OCI-M2 (cell line): Measurements from ENCODE around the gene MRPL51.

ENCODE experiments used
- DNase-seq: peaks from one replicate; lab custom pipeline; 2025; ENCODE audit not compliant: unreplicated experiment; lab: John Stamatoyannopoulos, UW

Gene MRPL51

DNA sequence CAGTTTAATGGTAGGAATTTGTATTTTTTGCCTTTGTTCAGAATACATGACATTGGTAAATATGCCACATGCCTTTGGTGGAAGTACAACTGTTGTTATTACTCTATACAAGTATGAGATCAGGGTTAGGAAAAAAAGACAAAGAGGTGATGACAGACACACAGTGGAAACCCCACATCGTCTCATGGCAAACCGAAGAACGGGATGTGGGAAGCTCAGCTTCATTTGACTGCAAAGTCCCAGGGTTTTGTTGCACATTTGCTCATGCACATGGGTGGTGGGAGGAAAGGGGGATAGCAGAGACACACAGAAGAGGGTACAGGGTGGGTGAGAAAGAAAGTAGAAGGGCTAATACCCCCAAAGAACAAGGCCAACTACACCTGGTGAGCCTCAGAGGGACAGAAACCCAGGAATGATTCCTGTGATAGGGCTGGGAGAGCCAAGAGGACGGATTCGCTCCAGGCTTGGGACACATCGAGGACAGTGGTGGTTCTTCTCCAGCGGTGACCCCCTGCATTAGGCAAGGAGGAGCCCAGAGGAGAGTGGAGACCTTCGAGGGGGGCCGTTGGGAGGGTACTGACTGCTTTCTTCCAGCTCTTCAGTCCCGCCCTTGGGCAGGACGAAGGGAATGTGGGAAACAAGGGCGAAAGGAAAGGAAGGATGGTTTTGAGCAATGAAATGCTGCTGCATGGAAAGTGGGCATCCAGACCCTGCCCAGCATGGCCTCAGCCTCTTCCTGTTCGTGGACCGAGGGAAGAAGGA is 30.6 kb downstream of the MRPL51 start:
- no peak for DNase-seq

DNA sequence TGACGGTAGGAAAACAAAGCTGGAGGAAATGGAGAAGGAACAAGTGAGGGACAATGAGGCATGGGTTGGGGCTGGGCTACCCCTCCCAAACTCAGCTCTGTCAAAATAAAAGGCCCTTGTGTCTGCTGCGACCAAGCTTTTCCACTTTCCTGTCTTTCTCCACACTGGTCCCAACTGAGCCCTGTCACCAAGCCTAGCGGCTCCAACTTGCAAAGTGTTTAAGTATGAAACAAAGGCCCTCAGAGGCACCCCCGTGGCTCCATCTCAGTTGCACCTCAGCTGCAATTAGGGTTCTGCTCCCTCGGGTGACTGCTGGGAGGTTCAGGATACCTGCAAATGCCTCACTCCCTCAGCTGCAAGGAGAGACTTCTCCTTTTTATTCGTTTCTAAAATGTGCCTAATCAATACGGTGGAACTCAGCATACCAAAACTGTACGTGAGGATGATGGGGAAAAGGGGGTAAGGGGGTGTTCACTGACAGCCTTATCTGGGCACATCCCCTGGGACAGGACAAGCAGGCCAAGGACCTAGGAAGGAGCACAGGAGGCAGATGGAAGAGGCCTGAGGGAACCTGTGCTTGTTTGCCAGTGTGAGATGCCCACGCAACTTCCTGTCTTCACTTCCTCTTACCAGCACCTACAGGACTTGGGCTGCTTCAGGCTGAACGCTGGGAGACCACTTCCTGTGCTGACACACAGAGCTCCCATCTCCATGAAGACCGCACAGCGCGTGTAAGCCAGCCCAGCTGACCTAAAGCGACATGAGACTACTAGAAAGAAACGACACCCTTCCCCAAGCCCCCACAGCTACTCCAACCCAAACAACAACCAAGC is 31.4 kb downstream of the MRPL51 start:
- no peak for DNase-seq

- no peak for DNase-seq
Measured at GRCh38 chr12:6460751-6461371, 32.2 kb downstream of the MRPL51 start.

DNA sequence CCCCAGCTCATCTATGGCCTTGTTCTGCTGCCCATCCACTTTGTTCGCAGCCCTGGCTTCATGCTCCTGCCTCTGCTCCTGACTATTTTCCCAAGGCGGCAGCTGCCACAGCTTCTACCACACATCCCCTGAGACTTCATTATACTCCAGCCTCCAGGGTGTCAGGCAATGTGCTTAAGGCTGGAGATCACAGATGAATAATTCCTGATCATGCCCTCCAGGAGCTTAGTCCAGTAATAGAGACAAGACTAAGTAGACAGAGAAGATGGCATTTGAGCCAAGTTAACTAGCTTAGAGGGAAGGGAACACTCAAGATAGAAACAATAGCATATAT is 34.1 kb downstream of the MRPL51 start:
- DNase-seq, result no peak

DNA sequence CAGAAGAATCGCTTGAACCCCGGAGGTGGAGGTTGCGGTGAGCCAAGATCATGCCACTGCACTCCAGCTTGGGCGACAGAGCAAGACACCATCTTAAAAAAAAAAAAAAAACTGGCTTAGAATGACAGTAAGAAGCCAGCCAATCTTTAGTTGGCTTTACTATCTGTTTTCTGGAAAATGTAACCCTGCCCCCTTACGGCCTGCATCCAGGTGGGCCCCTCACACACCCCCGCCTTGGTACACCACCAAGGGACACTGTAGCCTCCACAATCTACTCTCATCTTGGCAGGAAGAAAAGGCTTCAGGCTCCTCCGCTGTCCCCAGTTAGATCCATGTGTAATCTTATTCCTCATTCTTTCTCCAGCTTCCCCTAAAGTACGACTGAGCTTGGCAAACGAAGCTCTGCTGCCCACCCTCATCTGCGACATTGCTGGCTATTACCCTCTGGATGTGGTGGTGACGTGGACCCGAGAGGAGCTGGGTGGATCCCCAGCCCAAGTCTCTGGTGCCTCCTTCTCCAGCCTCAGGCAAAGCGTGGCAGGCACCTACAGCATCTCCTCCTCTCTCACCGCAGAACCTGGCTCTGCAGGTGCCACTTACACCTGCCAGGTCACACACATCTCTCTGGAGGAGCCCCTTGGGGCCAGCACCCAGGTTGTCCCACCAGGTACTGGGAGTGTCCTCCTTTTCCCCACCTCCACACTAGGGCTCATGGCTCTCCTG is 34.6 kb downstream of the MRPL51 start:
- DNase-seq, result no peak

GRCh38 chr12:6457220-6457945 is 35.7 kb downstream of the MRPL51 start:
- DNase-seq, result no peak

- no peak for DNase-seq
Measured at GRCh38 chr12:6452944-6453630, 40.0 kb downstream of the MRPL51 start.

GRCh38 chr12:6452245-6452943 is 40.7 kb downstream of the MRPL51 start:
- DNase-seq, result no peak

DNA sequence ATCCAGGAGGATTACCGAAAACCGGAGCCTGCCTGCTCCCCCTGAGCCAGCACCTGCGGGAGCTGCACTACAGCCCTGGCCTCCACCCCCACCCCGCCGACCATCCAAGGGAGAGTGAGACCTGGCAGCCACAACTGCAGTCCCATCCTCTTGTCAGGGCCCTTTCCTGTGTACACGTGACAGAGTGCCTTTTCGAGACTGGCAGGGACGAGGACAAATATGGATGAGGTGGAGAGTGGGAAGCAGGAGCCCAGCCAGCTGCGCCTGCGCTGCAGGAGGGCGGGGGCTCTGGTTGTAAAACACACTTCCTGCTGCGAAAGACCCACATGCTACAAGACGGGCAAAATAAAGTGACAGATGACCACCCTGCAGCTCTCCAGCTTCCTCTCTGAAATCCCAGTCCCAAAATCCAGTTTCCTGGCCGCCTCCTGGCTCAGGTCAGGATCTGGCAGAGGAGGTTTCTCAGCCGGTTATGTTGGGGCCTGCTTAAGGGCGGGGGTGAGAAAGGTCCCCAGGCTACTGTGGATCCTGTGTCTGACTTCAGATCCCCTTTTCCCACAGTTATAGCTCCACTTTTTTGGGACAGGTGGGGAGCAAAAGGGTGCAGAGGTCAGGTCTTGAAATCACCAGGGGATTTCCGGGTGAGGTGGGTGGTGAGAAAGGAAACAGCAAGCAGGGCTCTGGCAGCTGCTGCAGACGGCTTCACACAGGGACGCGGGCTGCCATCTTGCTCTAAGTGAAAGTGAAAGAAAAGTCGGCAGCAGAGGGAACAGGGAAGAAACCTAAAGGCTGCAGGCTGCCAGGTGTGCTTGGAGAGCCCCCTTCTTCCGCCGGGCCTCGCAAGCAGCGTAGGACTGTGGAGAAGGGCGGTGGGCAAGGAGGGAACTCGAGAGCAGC is 41.5 kb downstream of the MRPL51 start, which contains the start of gene TAPBPL:
Gene TAPBPL, plus strand, starts transcription at position 695 of the 897 bp plus-strand sequence. CDS start 207 bp downstream, outside the sequence.
- DNase-seq, result no peak

DNA sequence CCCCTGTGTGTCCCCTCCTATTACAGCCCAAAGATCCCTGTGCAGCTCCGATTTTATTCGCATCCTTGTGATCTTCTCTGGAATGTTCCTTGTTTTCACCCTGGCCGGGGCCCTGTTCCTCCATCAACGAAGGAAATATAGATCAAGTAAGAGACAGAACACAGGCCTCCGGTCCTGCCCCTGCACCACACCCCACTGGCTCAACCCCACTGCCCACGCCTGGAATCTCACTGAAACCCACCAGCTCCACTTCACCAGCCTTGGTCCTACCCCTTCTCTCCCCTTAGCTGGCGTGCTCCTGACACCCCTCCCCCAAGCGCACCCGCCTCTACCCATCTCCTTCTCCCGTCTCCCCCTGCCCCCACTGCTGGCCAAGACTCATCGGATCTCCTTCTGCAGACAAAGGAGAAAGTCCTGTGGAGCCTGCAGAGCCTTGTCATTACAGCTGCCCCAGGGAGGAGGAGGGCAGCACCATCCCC is 42.2 kb downstream of the MRPL51 start:
- no peak for DNase-seq

DNA sequence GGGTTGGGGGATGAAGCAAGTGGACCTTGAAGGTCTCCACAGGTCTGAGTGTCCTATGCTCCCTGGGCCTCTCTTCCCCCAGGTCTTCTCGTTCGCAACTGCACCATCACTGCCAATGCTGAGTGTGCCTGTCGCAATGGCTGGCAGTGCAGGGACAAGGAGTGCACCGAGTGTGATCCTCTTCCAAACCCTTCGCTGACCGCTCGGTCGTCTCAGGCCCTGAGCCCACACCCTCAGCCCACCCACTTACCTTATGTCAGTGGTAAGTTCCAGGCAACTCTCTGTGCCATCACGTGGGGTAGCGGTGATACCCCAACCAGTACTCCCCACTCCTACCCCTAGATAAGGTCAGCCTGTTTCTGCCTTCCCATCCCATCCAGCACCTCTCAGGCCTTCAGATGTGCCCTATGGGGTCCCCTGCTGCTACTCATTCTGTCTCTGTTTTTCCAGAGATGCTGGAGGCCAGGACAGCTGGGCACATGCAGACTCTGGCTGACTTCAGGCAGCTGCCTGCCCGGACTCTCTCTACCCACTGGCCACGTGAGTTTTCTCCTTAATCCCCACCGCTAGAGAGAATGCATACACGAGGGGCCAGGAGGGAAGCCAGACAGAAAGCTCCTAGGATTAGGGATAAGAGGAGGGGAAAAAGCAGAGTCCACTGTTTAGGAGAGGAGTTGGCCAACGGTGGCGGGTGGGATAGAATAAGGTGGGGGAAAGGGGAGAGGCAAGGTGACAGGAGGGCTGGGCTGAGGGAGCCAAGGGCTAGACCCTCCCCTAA is 42.8 kb downstream of the MRPL51 start:
- no peak for DNase-seq

- DNase-seq, result no peak
Measured at GRCh38 chr12:6444704-6445688, 48.1 kb downstream of the MRPL51 start, which contains the start of gene CD27. Gene CD27 (plus strand): TSS chr12:6444955. CDS start chr12:6445096, 141 bp downstream.

DNA sequence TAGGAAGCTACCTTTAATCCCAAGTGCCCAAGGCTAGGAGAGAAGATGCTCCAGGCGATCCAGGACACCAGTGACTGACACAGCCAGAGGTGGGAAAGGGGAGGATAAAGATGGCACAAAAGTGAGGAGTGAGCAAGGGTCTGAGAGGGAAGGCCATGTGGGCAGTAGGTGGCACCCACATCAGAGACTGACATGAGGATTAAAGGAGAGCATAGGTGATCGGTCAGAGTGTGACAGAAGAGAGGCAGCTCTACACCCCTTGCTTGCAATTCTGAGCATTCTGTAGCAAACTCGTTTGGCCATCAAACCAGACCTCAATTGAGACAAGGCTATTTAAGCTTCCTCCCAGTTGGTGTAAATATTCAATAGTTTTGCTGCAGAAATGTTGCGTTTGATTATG is 49.0 kb downstream of the MRPL51 start:
- no peak for DNase-seq

DNA sequence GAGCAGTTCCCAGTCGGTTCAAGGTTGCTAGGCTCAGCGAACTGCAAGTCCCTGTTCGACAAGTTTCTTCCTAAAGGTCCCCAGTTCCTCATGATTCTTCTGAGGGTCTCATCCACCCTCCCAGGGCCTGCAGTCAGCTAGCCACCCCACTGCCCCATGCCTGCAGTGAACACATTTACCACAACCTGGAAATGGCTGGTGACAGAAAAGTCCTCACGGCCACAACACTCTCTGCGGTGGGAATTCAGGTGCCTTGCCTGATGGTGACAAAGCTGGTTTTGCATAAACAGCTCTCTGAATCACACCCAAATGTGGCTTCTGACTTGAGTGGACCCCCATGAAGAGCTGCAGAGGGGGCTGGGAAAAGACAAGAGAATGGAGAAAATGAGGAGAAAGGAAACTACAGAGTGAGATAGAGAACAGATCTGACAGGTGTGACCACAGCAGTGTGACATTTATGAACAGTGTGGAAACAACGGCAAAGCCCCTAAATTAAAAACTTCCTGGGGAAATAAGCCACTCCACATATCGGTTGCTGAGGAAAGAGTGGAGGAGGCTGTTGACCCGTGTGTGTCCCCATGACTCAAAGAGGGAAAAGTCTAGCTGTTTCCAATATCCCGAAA is 49.6 kb downstream of the MRPL51 start:
- no peak for DNase-seq

DNA sequence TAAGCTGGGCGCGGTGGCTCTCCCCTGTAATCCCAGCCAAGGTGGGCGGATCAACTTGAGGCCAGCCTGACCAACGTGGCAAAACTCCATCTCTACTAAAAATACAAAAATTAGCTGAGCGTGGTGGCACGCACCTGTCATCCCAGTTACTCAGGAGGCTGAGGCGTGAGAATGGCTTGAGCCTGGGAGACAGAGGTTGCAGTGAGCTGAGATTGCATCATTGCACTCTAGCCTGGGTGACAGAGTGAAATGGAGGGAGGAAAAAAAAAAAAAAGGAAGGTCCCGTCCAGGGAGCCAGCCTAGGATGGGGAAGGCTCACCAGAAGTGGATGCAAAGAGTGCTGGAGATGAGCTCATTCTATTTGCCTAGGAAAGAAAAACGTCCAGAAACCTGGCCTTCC is 50.2 kb downstream of the MRPL51 start:
- DNase-seq, result no peak
